GM21717 (cell line): ENCODE measurements around the gene PRKG1.
"Not testable (repeated sequence)": the region's sequence is repeated elsewhere in the genome, so short reads cannot be mapped to it uniquely, and the experiment has no call there.

Experiments used
- ATAC-seq: cut with Tn5 transposase; IDR thresholded peaks from one replicate; pipeline ENCODE4 v1.9.1; 2021; ENCODE audit warnings: mild to moderate bottlenecking, moderate library complexity; ENCODE audit not compliant: unreplicated experiment

PRKG1 gene

DNA sequence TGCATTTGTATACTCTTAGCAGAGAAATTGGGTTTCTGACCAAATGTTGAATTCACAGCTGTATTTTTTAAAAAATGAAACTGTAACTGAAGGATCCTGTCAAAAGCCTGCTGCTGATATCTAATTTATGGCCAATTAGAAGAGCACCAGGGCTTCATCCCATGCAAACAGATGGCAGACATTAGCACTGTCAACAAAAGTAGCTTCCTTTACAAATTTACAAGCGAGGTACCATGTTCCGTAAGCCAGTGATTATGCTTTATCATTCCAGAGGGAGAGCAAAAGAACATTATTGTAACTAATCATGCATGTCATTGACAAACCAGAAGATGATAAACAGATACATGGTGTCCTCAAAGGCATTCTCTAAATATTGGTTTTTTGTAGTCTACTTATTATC, 1062.6 kb downstream of the PRKG1 start:
- ATAC-seq = no peak

GRCh38 chr10:52143338-52143737, 1069.1 kb downstream of the PRKG1 start:
- no peak for ATAC-seq

DNA sequence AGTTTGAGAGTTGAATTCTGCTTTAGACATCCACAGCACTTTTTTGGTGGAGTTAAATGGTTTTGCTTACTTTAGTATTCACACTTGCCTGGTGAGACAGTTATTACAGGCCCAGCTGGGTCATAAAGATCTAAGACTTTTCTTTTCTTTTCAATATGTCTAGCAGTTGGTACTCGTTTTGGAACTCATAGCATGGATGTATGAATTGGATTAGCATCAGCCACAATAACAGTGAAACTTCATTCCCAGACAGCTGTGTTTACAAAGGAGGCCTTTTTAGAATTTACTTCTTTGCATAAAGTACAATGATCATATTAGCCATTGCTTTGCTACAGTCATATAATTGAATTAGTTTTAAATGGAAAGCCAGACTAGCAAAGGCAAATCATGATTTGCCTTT, 1071.3 kb downstream of the PRKG1 start:
- no peak for ATAC-seq

DNA sequence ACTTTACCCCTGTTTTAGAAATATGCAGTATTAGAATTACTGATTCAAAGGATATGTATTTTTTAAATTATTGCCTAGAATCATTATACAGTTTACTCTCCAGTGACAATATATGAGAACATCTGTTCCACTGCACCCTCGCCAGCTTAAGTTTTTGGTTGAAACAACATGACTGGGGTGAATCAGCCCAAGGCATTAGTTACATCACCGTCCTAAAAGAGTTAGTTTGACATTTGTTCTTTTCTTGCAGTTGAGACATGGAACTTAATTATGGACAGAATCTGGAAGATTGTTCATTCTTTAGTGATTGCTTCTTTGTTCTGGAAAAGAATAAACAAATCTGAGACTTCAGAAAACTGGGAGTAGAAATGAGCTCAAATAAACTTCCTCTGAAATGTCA, 1072.5 kb downstream of the PRKG1 start:
- no peak for ATAC-seq

DNA sequence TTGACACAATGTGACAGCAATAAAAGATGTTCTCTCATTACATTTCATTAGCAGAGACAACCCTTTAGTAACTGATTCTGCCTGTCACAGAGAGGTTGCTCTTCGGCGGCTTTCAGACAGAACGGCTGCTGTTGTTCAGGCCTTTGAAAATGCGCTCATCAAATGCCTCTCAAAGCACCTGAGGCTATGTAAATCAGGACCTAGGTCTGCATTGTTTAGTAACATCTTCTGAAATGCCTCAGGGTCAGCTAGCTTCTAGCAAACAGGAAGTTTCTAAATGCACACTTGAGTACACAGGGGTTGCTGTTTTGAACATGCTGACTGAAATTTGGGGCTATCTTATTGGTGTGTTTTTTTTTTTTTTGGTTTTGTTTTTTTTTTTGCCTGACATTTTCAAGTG, 1096.5 kb downstream of the PRKG1 start:
- no peak for ATAC-seq

GRCh38 chr10:52172581-52172980, 1098.3 kb downstream of the PRKG1 start:
- no peak for ATAC-seq

DNA sequence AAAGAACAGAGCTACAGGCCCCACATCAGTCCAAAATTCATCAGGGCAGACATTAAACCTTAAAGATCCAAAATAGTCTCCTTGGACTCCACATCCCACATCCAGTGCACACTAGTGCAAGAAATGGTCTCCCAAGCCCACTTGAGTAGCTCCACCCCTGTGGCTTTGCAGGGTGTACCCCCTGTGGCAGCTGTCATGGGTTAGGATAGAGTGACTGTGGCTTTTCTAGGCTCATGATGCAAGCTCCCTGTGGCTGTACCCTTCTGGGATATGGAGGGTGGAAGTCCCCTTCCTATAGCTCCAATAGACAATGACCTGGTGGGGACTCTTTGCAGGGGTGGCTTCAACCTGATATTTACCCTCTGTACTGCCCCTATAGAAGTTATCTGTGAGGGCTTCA, 1111.0 kb downstream of the PRKG1 start:
- no peak for ATAC-seq

GRCh38 chr10:52187521-52188258, 1113.4 kb downstream of the PRKG1 start:
- no peak for ATAC-seq

- ATAC-seq = no peak
Observed at GRCh38 chr10:52191049-52191448, 1116.8 kb downstream of the PRKG1 start.

GRCh38 chr10:52194191-52194590, 1119.9 kb downstream of the PRKG1 start:
- ATAC-seq = no peak

GRCh38 chr10:52194716-52195115, 1120.4 kb downstream of the PRKG1 start:
- ATAC-seq = no peak

- no peak for ATAC-seq
Observed at GRCh38 chr10:52197098-52197497, 1122.8 kb downstream of the PRKG1 start.

- no peak for ATAC-seq
Observed at GRCh38 chr10:52198540-52198939, 1124.3 kb downstream of the PRKG1 start.

GRCh38 chr10:52204906-52205305, 1130.6 kb downstream of the PRKG1 start:
- ATAC-seq = not testable (repeated sequence)

GRCh38 chr10:52208365-52208764, 1134.1 kb downstream of the PRKG1 start:
- ATAC-seq = no peak

GRCh38 chr10:52210161-52210560, 1135.9 kb downstream of the PRKG1 start:
- no peak for ATAC-seq

- no peak for ATAC-seq
Observed at GRCh38 chr10:52212062-52212461, 1137.8 kb downstream of the PRKG1 start.

- ATAC-seq = no peak
Observed at GRCh38 chr10:52212802-52213201, 1138.5 kb downstream of the PRKG1 start.

DNA sequence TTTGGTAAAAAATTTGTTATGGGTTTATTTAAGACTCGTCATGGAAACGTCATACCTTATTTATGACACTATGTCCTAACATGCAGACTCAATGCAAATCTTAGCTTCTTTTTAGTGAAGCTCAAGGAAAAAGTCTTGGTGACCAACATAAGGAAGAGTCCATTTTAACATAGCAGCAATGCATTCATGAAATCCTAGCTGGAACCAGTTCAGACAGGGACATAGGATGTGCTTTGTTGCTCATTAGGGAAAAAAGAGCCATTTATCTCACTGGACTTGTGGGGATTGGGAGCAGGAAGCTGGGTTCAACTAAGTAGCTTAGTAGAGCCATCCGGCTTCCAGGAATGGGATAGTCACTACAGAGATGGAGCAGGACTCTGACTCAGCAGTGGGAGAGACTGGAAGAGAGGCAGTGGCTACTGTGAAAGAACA, 1139.0 kb downstream of the PRKG1 start:
- ATAC-seq = no peak

GRCh38 chr10:52215745-52216361, 1141.6 kb downstream of the PRKG1 start:
- peak; percentile 71 for ATAC-seq

GRCh38 chr10:52216852-52217251, 1142.6 kb downstream of the PRKG1 start:
- ATAC-seq = peak; percentile 86

- ATAC-seq = no peak
Observed at GRCh38 chr10:52217531-52217930, 1143.2 kb downstream of the PRKG1 start.

DNA sequence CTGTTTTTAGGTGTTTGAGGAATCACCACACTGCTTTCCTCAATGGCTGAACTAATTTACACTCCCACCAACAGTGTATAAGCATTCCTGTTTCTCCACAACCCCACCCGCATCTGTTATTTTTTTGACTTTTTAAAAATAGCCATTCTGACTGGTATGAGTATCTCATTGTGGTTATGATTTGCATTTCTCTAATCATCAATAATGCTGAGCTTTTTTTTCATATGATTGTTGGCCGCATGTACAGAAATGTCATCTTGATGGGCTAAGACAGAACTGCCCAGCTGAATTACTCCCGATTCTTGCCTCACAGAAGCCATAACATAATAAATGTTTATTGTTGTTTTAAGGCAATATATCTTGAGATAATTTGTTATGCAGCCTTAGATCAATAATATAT, 1146.7 kb downstream of the PRKG1 start:
- no peak for ATAC-seq
